KG1 (cell line): ENCODE measurements around the gene GABBR2.
"Not testable (repeated sequence)": the region's sequence is repeated elsewhere in the genome, so short reads cannot be mapped to it uniquely, and the experiment has no call there.

ENCODE experiments used
- DNase-seq: peaks from one replicate; lab custom pipeline; 2025; lab: John Stamatoyannopoulos, UW

The GABBR2 gene

DNA sequence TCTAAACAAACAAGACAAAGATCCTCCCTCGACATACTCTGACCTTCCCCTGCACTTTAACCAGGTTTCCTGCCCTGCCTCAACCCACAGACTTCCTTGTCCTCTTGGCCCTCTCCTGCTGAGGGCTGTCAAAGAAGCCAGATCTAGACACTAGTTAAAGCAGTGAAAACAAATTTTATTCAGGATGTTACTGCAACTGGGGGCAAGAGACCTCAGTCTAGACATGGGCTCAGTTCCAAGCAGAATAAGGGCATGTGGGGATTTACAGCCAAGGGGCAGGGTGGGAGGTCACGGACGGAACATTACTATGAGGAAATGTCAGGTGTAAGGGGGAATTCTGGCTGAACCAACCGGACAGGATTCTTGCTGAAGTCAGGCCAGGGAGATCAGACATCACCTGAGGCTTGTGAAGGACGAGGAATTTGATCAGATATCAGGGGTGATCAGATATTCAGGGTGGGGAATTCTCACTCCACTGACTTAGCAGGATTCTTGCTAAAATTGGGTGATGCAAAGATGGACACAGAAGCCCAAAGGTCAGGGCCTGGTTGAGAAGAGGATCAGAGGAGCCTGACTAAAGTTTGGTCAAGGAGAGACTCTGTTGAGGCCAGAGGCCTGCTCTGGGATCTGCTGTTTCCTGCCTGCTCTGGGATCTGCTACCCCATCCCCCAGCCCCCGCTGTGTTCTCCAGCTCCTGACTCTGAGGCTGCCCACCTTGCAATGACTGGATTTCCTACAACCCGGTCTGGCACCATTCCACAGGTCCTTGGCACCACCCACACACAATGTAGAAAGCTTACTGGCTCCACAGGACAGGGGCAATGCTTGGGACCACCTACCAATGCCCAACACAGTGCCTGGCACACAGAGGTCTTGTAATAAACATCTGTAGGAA lies 21.5 kb downstream of the GABBR2 start:
- peak; percentile 38 for DNase-seq

DNA sequence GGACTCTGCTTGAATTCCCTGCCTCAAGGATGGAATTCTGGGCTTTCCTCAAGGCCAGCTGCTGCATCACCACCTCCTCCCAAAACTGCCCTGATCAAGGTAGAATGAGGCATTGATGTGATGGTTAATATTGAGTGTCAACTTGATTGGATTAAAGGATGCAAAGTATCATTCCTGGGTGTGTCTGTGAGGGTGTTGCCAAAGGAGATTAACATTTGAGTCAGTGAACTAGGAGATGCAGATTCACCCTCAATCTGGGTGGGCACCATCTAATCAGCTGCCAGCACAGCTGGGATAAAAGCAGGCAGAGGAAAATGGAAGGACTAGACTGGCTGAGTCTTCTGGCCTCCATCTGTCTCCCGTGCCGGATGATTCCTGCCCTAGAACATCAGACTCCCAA lies 23.9 kb downstream of the GABBR2 start:
- not testable (repeated sequence) for DNase-seq

DNA sequence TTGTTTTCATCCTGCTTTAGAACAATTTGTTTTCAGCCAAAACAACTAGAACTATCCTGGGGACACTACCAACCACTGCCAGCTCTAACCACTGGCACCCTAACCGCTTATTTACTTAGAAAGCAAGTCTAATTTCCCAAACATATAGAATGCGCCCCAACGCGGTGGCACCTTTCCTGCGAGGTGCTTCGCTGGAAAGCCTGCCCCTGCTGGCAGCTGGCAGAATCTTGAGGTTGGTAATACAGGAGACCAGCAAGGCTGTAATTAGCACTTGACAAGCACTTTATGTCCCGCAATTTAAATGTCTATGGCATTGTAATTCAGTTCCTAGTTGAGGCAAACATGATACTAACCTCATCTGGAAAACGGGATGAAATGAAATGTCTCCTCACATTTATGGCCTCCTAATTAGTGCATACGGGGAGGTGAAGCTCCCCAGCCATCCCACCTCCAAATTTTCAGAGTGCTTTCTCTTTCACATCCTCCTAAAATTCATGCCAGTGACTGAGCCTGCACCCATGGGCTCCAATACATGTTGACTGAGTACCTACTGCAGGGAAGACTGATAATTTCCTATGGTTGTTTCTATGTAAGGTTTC lies 30.4 kb downstream of the GABBR2 start:
- no peak for DNase-seq

DNA sequence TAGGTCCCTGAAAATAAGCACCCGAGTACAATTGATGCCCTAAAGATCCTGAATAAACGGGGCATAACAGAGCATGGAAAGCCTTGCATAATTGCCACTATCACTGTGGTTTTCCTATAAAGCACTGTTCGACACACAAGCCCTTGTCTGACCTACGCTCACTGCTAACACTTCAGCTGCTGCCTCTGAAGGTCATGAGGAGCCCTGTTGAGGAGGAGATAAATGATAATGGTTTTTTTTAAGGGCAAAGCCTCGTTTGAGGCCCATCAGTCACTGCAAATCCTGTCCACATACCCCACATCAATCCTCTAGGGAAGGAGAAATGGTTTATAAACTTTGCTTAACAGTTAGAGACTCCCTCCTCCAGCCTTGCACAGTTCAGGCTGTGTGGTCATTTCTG lies 35.1 kb downstream of the GABBR2 start:
- no peak for DNase-seq

DNA sequence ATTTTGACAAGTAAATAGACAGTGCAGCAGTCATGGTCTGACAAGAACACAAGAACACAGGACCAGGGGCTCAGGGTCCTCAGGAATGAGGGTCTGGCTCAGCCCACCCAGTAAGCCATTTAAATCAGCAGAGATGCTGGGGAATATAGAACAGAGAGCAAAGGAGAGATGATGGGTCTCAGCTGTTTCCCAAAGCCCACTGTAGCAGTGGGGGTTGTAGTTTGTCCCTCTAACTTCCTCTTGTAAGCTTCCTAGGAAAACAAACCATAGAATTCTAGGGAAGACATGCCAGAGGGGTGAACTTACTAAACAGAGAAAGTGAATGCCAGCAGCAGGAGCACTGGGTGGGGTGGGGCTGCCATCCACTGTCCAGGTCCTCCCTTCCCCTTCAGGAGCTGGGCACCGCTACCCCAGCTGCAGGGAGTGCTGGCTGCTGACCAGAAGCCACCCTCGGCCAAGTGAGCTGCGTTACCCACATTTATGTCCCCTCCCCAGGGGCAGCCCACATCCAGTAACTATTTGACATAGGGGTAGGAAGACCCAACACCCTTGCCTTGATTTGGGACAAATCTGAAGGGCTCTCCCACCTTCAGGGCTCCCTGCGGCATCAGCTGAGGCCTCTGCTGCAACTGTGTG lies 41.6 kb downstream of the GABBR2 start:
- DNase-seq, result no peak

- no peak for DNase-seq
Measured at GRCh38 chr9:98665501-98665900, 43.2 kb downstream of the GABBR2 start.

GRCh38 chr9:98660541-98660940 lies 48.2 kb downstream of the GABBR2 start:
- no peak for DNase-seq

- no peak for DNase-seq
Measured at GRCh38 chr9:98658951-98659351, 49.8 kb downstream of the GABBR2 start.

- DNase-seq, result no peak
Measured at GRCh38 chr9:98657897-98658296, 50.8 kb downstream of the GABBR2 start.

- no peak for DNase-seq
Measured at GRCh38 chr9:98656511-98656910, 52.2 kb downstream of the GABBR2 start.

- not testable (repeated sequence) for DNase-seq
Measured at GRCh38 chr9:98655428-98655827, 53.3 kb downstream of the GABBR2 start.

DNA sequence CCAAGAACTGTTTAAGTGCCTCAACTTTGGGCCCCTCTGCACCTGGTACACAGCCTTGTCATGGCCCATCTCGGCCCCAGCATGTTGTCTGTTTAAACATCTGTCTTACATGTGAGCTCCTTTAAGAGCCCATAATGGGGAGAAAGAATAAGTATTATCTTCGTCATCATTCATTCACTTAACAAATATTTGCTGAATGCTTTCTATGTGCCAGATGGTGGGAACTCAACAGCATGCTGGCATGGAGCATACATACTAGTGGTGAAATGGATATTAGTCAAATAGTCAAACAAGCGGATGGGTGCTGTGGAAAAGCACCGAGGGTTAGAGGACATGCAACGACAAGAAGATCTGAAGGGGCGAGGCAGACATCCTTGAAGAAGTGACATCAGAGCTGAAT lies 54.5 kb downstream of the GABBR2 start:
- DNase-seq, result no peak

DNA sequence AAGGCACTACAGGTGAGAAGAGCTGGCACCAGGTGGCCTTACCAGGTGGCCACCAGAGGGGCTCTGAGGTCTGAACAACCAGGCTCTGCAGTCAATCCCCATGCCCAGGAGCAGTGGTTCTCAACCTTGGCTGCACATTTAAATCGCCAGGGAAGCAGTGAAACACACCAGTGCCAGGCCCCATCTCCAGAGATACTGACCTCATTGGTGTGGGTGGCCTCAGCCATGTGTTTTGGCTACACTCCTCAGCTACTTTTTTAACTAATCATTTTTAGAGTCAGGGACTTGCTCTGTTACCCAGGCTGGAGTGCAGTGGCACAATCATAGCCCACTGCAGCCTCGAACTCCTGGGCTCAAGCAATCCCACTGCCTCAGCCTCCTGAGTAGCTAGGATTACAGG lies 56.0 kb downstream of the GABBR2 start:
- no peak for DNase-seq

DNA sequence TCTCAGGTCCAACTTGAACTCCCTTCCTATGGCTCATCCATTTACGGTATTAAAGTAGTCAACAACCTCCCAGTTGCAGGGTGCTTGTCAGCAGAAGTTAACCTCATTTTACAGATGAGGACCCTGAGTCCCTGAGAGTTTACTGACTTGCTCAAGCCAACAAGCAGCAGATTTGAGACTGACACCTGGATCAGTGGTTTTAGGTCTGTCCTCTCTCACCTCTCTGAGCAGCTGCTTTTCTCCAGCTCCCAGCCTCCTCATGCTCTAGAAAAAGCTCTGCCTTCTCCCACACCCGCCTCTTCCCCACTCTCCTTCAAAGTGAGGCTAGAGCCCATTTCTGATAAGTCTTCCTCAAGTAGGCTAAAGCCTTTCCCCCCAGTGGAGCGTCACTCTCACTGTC lies 56.4 kb downstream of the GABBR2 start:
- DNase-seq, result no peak

DNA sequence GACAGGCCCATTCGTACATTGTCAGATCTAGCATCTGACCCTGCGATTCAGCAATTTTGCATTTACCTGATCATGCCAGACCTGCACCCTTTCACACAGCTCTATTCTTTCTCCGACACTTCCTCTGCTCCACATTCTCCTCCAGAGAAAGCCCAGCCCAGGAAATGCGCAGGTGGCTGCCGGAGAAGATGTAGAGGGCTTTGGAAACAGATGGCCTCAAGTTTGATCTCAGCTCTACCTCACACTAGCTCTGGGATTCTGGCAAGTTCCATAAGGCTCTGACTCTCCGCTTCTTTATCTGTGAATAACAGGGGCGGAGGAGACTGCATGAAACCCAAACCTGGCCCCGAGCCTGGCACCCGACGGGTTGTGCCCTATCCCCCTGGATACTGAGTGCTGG lies 61.5 kb downstream of the GABBR2 start:
- no peak for DNase-seq

- DNase-seq, result no peak
Measured at GRCh38 chr9:98644011-98644410, 64.7 kb downstream of the GABBR2 start.

- no peak for DNase-seq
Measured at GRCh38 chr9:98642661-98643312, 65.9 kb downstream of the GABBR2 start.

GRCh38 chr9:98641695-98642094 lies 67.0 kb downstream of the GABBR2 start:
- no peak for DNase-seq

DNA sequence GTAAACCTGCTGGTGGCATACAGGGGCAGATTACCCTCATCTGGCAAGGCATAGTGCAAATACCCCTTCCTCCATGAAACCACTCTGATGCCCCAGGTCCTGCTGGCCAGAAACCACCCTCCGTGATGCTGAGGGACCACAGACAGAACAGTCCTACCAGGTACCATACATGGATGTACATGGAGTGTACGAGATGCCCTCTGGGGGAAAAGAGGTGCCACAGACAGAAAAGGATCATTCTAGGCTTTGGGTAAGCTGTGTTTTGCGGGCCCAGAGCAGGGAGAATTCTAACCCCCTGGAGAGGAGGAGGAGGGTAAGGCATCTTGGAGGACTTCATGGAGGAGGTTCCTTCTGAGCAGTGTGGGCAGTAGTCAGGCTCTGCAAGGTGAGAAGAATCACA lies 68.3 kb downstream of the GABBR2 start:
- no peak for DNase-seq

DNA sequence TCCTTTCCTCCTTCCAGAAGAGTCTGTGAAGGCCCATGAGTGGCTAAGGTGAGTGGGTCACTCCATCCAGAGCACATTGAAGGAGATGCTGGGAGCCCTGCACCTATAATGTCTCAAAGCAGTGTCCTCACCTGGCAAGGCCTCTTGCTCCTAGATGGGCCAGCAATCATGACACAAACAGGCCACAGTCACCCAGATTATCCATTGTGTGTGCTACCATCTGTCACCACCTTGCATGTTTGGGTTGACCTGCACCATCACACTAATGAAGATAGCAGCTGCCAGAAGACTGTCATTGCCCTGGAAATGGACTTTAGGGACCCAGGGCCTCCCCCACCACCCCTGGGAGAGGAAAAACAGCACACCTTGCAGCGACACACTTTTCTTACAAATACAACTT lies 69.6 kb downstream of the GABBR2 start:
- DNase-seq, result no peak

DNA sequence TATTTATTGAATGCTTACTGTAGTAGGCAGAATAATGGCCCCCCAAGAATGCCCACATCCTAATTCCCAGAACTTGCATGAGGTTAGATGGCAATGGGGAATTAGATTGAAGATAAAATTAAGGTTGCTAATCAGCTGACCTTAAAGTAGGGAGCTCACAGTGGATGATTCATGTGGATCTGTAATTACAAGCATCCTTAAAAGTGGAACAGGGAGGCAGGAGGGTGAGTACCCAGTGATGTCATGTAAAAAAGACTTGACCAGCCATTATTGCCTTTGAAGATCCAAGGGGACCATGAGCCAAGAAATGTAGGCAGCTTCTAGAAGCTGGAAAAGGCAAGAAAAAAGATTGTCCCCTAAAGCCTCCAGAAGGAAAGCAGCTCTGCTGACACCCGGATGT lies 71.4 kb downstream of the GABBR2 start:
- DNase-seq, result no peak

DNA sequence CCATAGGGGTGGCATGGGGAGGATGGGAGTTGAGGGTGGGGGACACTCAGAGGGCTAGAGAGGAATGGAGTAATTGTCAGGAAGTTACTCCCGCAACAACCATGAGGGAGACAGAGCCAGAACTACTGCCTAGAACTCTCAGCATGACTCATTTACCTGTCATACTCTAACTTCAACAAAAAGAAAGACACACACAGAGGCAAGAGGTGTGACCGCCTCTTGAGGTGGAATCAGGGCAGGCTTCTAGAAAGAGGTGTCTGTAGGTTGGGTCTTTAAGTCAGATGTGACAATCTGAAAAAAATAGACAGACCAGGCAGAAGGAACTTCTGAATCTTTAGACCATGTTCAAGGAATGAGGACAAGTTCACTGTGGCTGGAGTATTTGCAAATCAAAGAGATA lies 73.4 kb downstream of the GABBR2 start:
- no peak for DNase-seq
